ENCODE results near the gene NFATC1.

NFATC1 gene

DNA sequence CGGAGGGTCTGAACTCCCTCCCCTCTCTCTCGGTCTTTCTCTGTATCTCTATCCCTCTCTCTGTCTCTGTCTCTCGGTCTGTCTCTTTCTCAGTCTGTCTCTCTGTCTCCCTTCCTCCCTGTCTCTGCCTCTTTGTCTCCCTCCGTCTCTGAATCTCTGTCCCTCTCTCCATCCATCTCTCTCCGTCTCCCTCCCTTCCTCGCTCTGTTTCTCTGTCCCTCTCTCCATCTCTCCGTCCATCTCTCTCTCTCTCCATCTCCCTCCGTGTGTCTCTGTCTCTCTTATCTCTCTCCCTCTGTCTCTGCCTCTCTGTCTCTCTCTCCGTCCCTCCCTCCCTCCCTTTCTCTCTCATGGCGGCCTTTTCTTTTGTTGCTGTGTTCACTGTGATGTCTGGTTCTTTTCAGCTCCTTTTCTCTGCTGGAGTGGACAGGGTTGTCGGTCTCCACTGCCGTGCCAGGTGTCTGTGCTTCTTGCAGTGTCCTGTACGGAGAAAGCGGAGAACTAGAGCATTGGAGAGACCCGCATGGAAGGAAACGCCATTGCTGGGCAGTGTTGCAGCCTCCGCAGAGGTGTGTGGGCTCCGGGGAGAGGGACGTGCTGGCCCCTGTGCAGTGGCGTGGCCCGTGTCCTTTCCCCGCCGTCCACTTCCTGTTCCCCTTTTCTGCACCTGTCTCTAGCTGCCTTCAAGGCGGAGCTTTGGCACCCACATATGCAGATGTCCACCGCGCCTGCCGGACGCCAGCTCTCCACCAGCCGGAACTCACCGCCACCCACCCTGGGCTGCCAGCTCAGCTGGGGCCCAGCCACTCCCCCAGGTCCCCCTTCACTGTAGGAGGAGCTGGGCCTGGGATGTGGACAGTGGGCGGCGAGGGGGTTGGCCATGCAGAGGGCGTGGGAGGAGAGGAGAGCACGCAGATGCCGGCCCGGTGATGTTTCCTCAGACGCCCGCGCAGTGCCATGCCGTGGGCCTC is 113.1 kb downstream of the NFATC1 start:
- peak overlapping the region; percentile 57 for H3K4me2 ChIP-seq (ENCODE audit: low read length)
- no peaks in the 10 kb centered on the region for H3K9me3 ChIP-seq (ENCODE audit: low read length)
- H4K20me1 ChIP-seq (ENCODE audit: insufficient read depth, low read length) = no peaks in the 10 kb centered on the region
- H3K36me3 ChIP-seq (ENCODE audit: insufficient read depth, low read length) = peaks cover 57% of the 10 kb centered on the region
- H3K4me3 ChIP-seq (ENCODE audit: low read depth, low read length, poor library complexity, severe bottlenecking) = peak overlapping the region; percentile 16
- peak overlapping the region; percentile 100 for H3K27ac ChIP-seq (ENCODE audit: low read depth, low read length, poor library complexity, severe bottlenecking)
- peak overlapping the region; percentile 86 for H3K9ac ChIP-seq (ENCODE audit: low read length)
- peaks cover 49% of the 10 kb centered on the region for H3K4me1 ChIP-seq (ENCODE audit: insufficient read depth, low read length, severe bottlenecking)
- TF ChIP-seq, protein P1, sequence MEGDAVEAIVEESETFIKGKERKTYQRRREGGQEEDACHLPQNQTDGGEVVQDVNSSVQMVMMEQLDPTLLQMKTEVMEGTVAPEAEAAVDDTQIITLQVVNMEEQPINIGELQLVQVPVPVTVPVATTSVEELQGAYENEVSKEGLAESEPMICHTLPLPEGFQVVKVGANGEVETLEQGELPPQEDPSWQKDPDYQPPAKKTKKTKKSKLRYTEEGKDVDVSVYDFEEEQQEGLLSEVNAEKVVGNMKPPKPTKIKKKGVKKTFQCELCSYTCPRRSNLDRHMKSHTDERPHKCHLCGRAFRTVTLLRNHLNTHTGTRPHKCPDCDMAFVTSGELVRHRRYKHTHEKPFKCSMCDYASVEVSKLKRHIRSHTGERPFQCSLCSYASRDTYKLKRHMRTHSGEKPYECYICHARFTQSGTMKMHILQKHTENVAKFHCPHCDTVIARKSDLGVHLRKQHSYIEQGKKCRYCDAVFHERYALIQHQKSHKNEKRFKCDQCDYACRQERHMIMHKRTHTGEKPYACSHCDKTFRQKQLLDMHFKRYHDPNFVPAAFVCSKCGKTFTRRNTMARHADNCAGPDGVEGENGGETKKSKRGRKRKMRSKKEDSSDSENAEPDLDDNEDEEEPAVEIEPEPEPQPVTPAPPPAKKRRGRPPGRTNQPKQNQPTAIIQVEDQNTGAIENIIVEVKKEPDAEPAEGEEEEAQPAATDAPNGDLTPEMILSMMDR (IDR thresholded peaks at IDR 0.05; ENCODE audit: low read length) = no peak
- TF ChIP-seq EZH2 (IDR thresholded peaks at IDR 0.05; ENCODE audit: borderline replicate concordance, low read length) = no peak
- H2AFZ ChIP-seq (ENCODE audit: low read length) = no peak overlapping the region
- no peaks in the 10 kb centered on the region for H3K79me2 ChIP-seq (ENCODE audit: insufficient read depth, low read length)
- H3K27me3 ChIP-seq (ENCODE audit: insufficient read depth, low read length) = no peaks in the 10 kb centered on the region
- H3F3A ChIP-seq (ENCODE audit: insufficient read depth, low read length) = peaks cover 6% of the 10 kb centered on the region; the same call in 1 of the 2 replicates
- H3K9me2 ChIP-seq (ENCODE audit: low read depth, low read length) = no peaks in the 10 kb centered on the region

DNA sequence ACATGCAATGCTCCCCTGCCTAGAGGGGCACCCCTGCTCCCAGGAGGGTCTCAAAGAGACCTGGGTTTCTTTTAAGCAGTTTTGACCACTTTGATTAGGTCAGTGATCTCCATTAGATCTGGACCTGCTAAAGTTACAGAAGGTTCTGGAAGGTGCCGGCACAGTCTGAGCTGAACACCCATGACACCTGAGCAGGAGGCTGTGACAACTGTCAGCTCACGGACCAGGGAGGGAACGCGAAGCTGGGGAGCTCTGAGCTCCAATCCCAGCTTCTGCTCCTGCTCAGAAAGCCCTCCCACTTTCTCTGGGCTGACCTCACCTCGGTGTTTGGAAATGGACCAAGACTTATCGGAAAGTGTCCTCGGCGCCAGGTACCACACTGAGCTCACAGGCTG is 113.8 kb downstream of the NFATC1 start:
- H3K36me3 ChIP-seq (ENCODE audit: insufficient read depth, low read length) = peaks cover 62% of the 10 kb centered on the region
- no peak overlapping the region for H2AFZ ChIP-seq (ENCODE audit: low read length)
- H3K4me1 ChIP-seq (ENCODE audit: insufficient read depth, low read length, severe bottlenecking) = peaks cover 49% of the 10 kb centered on the region
- peak overlapping the region; percentile 57; the same call in 1 of the 2 replicates for H3K4me2 ChIP-seq (ENCODE audit: low read length)
- TF ChIP-seq EZH2 (IDR thresholded peaks at IDR 0.05; ENCODE audit: borderline replicate concordance, low read length) = no peak
- TF ChIP-seq, protein P1 (IDR thresholded peaks at IDR 0.05; ENCODE audit: low read length) = no peak
- H3K9me3 ChIP-seq (ENCODE audit: low read length) = no peaks in the 10 kb centered on the region
- peak overlapping the region; percentile 86; the same call in 1 of the 2 replicates for H3K9ac ChIP-seq (ENCODE audit: low read length)
- no peaks in the 10 kb centered on the region for H3K79me2 ChIP-seq (ENCODE audit: insufficient read depth, low read length)
- H4K20me1 ChIP-seq (ENCODE audit: insufficient read depth, low read length) = no peaks in the 10 kb centered on the region
- H3F3A ChIP-seq (ENCODE audit: insufficient read depth, low read length) = peaks cover 5% of the 10 kb centered on the region; the same call in 1 of the 2 replicates
- H3K27me3 ChIP-seq (ENCODE audit: insufficient read depth, low read length) = no peaks in the 10 kb centered on the region
- H3K27ac ChIP-seq (ENCODE audit: low read depth, low read length, poor library complexity, severe bottlenecking) = peak overlapping the region; percentile 100
- no peak overlapping the region for H3K4me3 ChIP-seq (ENCODE audit: low read depth, low read length, poor library complexity, severe bottlenecking)
- no peaks in the 10 kb centered on the region for H3K9me2 ChIP-seq (ENCODE audit: low read depth, low read length)

DNA sequence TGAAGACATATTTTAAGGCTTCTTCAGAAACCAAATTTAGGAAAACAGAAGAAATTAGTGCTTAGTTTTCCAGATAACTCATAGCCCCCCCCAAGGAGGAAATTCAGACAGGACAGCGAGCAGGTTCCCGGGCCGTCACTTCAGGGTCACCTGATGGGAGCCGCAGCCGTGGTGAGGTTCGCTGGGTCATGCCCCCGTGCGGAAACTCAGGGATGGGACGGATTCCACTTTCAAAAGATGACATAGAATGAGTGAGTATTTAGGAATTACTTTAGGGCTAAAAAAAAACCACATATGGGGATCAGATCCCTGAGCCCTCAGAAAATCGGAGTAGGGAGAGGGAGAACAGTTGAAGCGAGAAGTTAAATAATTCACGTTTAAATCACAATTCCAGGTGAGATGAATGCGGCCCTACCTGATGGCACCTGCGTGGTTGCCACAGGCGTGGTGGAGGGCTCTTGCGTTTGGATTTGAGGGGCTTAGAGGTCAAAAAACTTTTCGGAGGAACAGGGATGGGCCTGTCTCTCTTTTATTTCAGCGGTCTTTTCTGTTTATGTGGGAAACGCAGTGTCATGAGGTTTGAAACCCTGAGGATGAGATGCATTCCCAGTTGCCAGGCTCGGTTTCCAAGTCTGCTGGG is 114.4 kb downstream of the NFATC1 start:
- Histone ChIP-seq H3K4me2 (ENCODE audit: low read length) (no peak overlapping the region), H3K4me3 (ENCODE audit: low read depth, low read length, poor library complexity, severe bottlenecking) (no peak overlapping the region), H3K79me2 (ENCODE audit: insufficient read depth, low read length) (no peaks in the 10 kb centered on the region), H3K27ac (ENCODE audit: low read depth, low read length, poor library complexity, severe bottlenecking) (peak overlapping the region; percentile 100), H3F3A (ENCODE audit: insufficient read depth, low read length) (peaks cover 5% of the 10 kb centered on the region; the same call in 1 of the 2 replicates), H3K36me3 (ENCODE audit: insufficient read depth, low read length) (peaks cover 62% of the 10 kb centered on the region), H3K9me2 (ENCODE audit: low read depth, low read length) (no peaks in the 10 kb centered on the region), H3K4me1 (ENCODE audit: insufficient read depth, low read length, severe bottlenecking) (peaks cover 55% of the 10 kb centered on the region), H2AFZ (ENCODE audit: low read length) (no peak overlapping the region), H4K20me1 (ENCODE audit: insufficient read depth, low read length) (no peaks in the 10 kb centered on the region), H3K9me3 (ENCODE audit: low read length) (no peaks in the 10 kb centered on the region), H3K27me3 (ENCODE audit: insufficient read depth, low read length) (no peaks in the 10 kb centered on the region), H3K9ac (ENCODE audit: low read length) (no peak overlapping the region)
- TF ChIP-seq, protein P1 (IDR thresholded peaks at IDR 0.05; ENCODE audit: low read length) = no peak
- TF ChIP-seq EZH2 (IDR thresholded peaks at IDR 0.05; ENCODE audit: borderline replicate concordance, low read length) = no peak
